Measurements from ENCODE around the gene DLX4. TPM values are rescaled to one million over a fixed set of nuclear protein-coding genes. Genes with fewer than 3 reads are reported as not detected.

Gene DLX4
- total RNA-seq, 4 donors from 2014 or later: not detected

- no peak overlapping the region for H3K4me3 ChIP-seq
- 36 to 57% methylated on average over 1 of the region's 1 CpG for WGBS, 2 donors (ENCODE audit: low coverage in 1 of 2)
- no peak for DNase-seq
- peaks cover 27% of the 10 kb centered on the region for H3K27me3 ChIP-seq
- peaks cover 0 to 14% of the 10 kb centered on the region in 2 donors for H3K9me3 ChIP-seq
- TF ChIP-seq, protein P1, sequence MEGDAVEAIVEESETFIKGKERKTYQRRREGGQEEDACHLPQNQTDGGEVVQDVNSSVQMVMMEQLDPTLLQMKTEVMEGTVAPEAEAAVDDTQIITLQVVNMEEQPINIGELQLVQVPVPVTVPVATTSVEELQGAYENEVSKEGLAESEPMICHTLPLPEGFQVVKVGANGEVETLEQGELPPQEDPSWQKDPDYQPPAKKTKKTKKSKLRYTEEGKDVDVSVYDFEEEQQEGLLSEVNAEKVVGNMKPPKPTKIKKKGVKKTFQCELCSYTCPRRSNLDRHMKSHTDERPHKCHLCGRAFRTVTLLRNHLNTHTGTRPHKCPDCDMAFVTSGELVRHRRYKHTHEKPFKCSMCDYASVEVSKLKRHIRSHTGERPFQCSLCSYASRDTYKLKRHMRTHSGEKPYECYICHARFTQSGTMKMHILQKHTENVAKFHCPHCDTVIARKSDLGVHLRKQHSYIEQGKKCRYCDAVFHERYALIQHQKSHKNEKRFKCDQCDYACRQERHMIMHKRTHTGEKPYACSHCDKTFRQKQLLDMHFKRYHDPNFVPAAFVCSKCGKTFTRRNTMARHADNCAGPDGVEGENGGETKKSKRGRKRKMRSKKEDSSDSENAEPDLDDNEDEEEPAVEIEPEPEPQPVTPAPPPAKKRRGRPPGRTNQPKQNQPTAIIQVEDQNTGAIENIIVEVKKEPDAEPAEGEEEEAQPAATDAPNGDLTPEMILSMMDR (IDR thresholded peaks at IDR 0.05): no peak
- no peak for TF ChIP-seq POLR2AphosphoS5 (IDR thresholded peaks at IDR 0.05)
- no peak for TF ChIP-seq EP300 (IDR thresholded peaks at IDR 0.05; ENCODE audit: low read depth)
- TF ChIP-seq POLR2A (IDR thresholded peaks at IDR 0.05): no peak
- in situ Hi-C loops (cut with MboI; ENCODE audit: low pct_ligation_motif_present in 1 of 4, low pct_unique_long_range_greater_than_20kb in 1 of 4, low sequenced_read_pairs in 3 of 4): no loop called here
- no peak overlapping the region for H3K27ac ChIP-seq
- intact Hi-C loops (cut with DNase I; ENCODE audit: low total_unique reads): no loop called here
- H3K4me1 ChIP-seq: no peaks in the 10 kb centered on the region
- no peaks in the 10 kb centered on the region for H3K36me3 ChIP-seq
Measured at GRCh38 chr17:50014471-50015088, 45.6 kb downstream of the DLX4 start.

DNA sequence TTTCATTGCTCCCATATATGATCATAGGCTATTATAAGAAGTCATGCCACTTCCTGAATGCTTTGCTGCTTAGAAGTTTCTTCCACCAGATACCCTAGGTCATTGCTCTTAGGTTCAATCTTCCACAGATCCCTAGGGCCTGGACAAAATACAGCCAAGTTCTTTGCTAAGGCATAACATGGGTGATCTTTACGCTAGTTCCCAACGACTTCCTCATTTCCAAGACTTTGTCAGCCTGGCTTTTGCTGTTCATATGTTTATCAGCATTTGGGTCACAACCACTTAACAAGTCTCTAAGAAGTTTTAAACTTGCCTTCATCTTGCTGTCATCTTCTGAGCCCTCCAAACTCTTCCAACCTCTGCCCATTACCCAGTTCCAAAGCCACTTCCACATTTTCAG, 46.2 kb downstream of the DLX4 start:
- Histone ChIP-seq H3K27ac (no peak overlapping the region), H3K4me3 (no peak overlapping the region), H3K9me3 (peaks cover 0 to 14% of the 10 kb centered on the region in 2 donors), H3K4me1 (no peaks in the 10 kb centered on the region), H3K27me3 (peaks cover 26% of the 10 kb centered on the region), H3K36me3 (no peaks in the 10 kb centered on the region)
- 81 to 88% methylated on average over 2 of the region's 2 CpGs for WGBS, 2 donors (ENCODE audit: low coverage in 1 of 2)
- in situ Hi-C loops (cut with MboI; ENCODE audit: low pct_ligation_motif_present in 1 of 4, low pct_unique_long_range_greater_than_20kb in 1 of 4, low sequenced_read_pairs in 3 of 4) (no loop called here), intact Hi-C loops (cut with DNase I; ENCODE audit: low total_unique reads) (no loop called here)
- no peak for DNase-seq
- TF ChIP-seq POLR2A (IDR thresholded peaks at IDR 0.05) (no peak), POLR2AphosphoS5 (IDR thresholded peaks at IDR 0.05) (no peak), EP300 (IDR thresholded peaks at IDR 0.05; ENCODE audit: low read depth) (no peak)
- TF ChIP-seq, protein P1 (IDR thresholded peaks at IDR 0.05): no peak

DNA sequence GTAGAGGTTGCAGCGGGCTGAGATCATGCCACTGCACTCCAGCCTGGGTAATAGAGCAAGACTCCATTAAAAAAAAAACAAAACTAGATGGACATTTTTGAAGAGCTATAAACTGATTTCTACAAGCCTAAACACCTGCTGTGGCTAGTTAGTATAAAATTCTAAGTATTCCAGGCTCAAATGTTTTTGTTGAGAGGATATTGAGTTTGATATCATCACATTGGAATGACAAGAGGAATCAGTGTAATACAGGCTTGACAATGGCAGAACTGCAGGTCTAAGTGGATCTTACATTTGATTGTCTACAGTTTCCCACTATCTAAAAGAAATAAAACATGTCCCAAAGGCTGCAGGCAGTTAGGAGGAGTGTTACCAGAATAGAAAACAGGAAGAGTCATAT, 49.9 kb downstream of the DLX4 start:
- Histone ChIP-seq H3K27me3 (peaks cover 4% of the 10 kb centered on the region), H3K36me3 (no peaks in the 10 kb centered on the region), H3K27ac (no peak overlapping the region), H3K9me3 (no peaks in the 10 kb centered on the region), H3K4me1 (peaks cover 0 to 6% (median 0%) of the 10 kb centered on the region in 4 donors), H3K4me3 (no peak overlapping the region)
- 84 to 88% methylated on average over 1 of the region's 1 CpG for WGBS, 2 donors (ENCODE audit: low coverage in 1 of 2)
- no peak for DNase-seq
- intact Hi-C loops (cut with DNase I; ENCODE audit: low total_unique reads): no loop called here
- in situ Hi-C loops (cut with MboI; ENCODE audit: low pct_ligation_motif_present in 1 of 4, low pct_unique_long_range_greater_than_20kb in 1 of 4, low sequenced_read_pairs in 3 of 4): no loop called here
- TF ChIP-seq POLR2AphosphoS5 (IDR thresholded peaks at IDR 0.05): no peak
- no peak for TF ChIP-seq POLR2A (IDR thresholded peaks at IDR 0.05)
- no peak for TF ChIP-seq EP300 (IDR thresholded peaks at IDR 0.05; ENCODE audit: low read depth)
- TF ChIP-seq, protein P1 (IDR thresholded peaks at IDR 0.05): no peak

DNA sequence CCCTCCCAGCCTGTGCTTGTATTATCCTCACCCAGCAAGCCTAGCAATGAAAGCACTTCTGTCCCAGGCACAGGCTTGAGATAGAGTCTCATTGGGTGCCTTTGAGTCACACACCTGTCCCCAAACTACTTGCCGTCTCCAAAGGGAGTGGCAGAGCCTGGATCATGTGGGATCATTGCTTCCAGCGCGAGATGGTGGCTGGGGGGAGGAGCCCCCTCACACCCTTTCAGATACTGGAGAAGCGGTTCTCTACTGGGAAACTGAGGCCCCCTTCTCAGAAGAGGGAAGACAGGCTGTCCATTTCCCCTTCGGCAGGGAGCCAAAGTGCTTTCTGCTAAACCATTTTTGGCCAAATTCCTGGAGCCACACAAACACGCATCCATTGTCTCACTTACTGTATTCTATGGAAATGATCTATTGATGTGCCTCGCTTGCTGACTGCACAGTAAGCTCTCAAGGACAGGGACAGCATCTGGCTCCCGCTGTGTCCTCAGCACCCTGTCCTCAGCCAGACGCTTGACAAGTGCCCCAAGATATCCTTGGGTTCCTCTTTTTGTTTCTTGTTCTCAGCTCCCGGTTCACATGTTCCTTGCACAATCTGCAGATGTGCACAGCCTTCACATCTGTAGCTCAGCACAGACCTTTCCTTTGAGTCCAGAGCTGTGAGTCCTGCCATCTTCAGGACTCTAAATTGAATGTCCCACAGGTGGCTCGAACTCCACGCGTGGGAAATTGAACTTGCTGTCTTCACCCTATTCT, 52.0 kb downstream of the DLX4 start:
- Histone ChIP-seq H3K4me1 (peaks cover 0 to 6% (median 0%) of the 10 kb centered on the region in 4 donors), H3K27ac (no peak overlapping the region), H3K36me3 (no peaks in the 10 kb centered on the region), H3K9me3 (no peaks in the 10 kb centered on the region), H3K4me3 (no peak overlapping the region), H3K27me3 (no peaks in the 10 kb centered on the region)
- 64 to 73% methylated on average over 8 to 13 of the region's 13 CpGs for WGBS, 2 donors (ENCODE audit: low coverage in 1 of 2)
- no peak for DNase-seq
- TF ChIP-seq POLR2A (IDR thresholded peaks at IDR 0.05): no peak
- TF ChIP-seq EP300 (IDR thresholded peaks at IDR 0.05; ENCODE audit: low read depth): no peak
- TF ChIP-seq, protein P1 (IDR thresholded peaks at IDR 0.05): no peak
- TF ChIP-seq POLR2AphosphoS5 (IDR thresholded peaks at IDR 0.05): no peak
- intact Hi-C loops (cut with DNase I; ENCODE audit: low total_unique reads): no loop called here
- in situ Hi-C loops (cut with MboI; ENCODE audit: low pct_ligation_motif_present in 1 of 4, low pct_unique_long_range_greater_than_20kb in 1 of 4, low sequenced_read_pairs in 3 of 4): loop anchor here in 2 of 4 donors (10.0 kb wide), 1 partner anchor 64 kb away; no protein-coding TSS in a partner anchor

Data from transverse colon (tissue), 4 donors.